Right renal cortex interstitium (tissue), 3 donors: ENCODE results near the gene SORBS1. TPM values are rescaled to one million over a fixed set of nuclear protein-coding genes. Genes with fewer than 3 reads are reported as not detected.

Experiments used
- DNase-seq, 3 donors: peaks; one replicate each; pipeline ENCODE4 v3.0.0-alpha.2; 2013; ENCODE audit warnings: low read depth in 3 of 3, low spot score in 2 of 3
- polyA plus RNA-seq, 3 donors: library from polyadenylated mRNA; unstranded; fragments of 120-200 nt; gene quantifications; one replicate each; pipeline ENCODE4 v1.2.1, GENCODE V29; 2013; ENCODE audit not compliant: insufficient read length in 3 of 3

SORBS1 gene
- 10 to 100 TPM; 26.1 to 27.9 (median 26.6) TPM for polyA plus RNA-seq

DNA sequence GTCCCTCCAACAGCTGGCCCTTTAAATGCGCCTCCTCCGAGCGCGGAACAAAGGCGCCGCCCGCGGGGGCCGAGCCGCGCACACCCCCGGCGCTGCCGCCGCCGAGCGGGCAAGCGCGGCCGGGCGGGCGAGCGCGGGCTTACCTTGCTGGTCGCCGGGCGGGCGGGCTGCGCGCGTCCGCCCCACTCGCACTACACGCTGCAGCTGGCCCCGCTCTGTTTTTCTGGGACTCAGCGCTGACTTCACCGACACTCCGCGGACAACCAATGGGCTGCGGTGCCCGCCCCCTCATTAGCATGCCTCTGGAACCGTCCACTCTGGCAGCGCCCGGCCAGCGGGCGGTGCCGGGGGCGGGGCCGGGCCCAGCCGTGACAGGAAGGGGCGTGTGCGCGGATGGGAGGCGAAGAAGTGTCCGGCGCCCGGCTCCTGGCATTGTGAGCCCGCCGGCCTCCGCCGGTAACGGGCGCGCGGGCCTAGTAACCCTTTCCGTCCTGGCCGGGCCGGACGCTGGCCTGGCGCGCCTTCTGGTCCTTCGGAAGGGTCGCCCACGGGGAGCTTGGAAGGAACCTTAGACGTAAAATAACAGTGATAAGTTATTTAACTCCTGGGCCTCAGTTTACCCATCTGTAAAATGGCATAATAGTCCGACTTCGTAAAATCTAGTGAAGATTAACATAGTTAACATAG, at the start of gene SORBS1:
Gene SORBS1, minus strand, starts transcription at position 195 of the 687 bp plus-strand sequence. CDS start 120,236 bp downstream, outside the sequence.
- DNase-seq = peak; percentile 82 to 94 (median 90)

DNA sequence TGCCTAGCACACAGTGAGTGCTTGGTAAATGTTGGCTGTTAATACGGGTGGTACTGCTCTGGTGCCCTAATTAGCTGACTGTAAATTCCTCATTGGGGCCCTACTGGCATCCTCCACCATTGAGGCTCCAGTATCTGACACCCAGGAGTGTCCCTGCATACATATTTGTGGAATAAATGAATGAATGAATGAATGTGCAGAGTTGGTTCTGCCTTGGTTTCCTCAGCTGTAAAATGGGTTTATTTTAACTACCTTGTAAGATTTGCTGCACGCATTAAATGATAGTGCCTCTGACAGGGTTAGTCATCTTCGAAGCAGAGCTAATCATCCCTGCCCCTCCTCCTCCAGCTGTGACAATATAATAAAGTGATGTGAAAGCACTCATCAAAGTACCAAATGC, 49.6 kb upstream of the SORBS1 start:
- no peak for DNase-seq

DNA sequence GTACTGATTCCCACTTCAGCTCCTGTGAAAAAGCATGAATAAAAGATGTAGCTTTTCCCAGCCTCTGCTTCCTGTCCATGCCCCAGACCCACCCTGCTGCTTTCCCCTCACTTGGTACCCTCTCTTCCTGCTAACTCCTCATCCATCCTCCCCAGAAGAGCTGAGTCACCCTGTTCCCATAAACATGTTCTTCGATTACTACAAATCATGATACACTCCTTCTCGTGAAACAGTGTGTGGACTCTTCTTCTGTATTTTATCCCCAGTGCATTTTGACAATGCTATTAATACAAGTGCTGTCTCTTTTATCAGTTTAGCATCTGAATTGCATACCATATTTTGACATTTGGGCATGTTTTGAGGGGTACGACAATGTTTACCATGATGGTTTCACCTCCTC, 45.8 kb upstream of the SORBS1 start:
- DNase-seq = no peak

DNA sequence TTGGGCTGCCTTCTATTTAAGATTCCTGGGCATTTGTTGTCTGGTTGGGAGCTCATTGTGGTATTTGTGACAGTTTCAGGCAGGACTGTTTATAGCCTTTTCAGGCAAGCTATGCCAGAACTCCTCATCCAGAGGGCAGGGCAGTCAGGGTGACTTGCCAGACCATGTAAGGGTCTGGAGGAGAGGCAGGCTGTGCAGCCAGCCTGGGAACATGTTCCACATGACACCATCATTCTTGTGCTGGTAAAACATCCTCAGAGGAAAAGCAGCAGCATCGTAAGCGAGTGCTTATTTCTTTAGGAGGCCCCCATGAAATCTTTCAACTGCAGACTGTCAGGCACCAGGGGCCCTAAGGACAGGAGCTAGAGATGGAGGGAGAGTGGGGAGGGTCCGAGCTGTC, 44.0 kb upstream of the SORBS1 start:
- DNase-seq = no peak

DNA sequence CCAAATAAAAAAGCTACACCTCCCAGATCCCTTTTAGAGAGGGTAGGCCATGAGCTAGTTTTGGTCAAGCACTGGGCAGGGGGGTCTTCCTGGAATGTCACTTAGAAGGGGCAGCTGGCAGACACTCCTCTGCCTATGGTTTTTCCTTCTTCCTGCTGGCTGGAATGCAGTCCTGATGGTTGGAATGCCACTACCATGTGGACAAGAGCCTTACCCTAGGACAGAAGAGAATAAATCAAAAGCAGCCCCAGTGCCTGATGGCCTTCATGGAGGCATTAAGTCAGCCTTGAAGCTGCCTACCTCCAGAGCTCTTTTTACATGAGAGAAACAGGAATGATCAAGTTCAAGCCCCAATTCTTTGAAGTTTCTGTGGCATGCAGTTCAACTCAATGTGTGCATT, 43.5 kb upstream of the SORBS1 start:
- no peak for DNase-seq

DNA sequence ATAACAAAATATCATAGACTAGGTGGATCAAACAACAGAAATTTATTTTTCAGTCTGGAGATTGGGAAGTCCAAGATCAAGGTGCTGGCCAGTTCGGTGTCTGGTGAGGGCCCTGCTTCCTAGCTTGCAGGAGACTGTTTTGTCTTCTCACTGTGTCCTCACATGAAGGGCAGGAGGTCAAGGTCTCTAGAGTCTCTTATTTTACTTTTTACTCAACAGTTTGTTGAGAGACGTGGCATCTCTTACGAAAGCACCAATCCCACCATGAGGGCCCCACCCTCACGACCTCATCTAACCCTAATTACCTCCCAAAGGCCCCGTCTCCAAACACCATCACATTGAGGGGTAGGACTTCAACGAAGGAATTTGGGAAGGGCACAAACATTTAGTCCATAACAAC, 41.2 kb upstream of the SORBS1 start:
- DNase-seq = no peak

DNA sequence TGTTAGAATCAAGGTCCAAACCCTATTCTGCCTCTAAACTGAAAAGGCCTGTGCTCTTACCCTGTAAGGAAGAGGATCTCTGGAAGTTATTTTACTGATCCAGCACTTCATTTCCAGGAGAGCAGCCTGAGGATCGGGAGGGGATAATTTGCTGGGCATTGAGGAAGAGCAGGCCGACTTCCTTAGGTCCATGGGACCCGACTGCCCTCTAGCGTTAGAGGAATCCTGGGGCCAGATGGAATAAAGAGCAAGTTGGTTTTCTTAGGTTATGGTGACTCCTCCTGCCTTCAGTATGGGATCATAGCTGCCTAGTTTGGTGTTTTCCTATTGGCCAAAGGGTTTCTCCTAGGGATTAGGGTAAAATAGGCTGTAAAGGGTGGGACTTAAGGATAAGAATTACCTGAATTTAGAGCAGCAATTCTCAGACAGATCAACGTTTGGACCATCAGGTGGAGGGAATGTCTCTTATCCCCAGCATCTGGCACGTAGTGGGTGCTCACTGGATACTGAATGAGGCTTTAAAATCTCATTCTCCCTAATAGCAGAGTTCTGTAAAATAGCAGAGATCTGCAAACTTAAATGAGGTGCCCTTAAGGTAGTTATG, 40.0 kb upstream of the SORBS1 start:
- DNase-seq = peak; percentile 76 to 91 (median 82)

DNA sequence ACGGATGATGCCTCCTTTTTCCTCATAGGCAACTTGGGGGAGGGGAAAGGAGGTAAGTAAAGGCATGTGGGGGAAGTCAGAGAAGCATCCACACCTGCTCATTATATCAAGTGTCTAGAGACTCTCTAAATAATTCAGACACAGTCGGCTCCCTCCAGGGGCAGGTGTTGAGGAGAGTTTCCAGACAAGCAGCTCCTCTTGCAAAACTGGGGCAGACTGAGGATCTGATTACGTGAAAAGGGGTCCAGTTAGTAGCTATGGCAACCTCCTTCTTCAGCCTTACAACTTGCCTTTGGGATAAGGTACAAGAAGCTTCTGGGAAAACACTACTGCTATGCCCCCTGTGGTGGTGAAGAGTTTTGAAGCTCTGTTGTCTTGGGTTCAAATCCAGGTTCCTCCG, 39.0 kb upstream of the SORBS1 start:
- no peak for DNase-seq

DNA sequence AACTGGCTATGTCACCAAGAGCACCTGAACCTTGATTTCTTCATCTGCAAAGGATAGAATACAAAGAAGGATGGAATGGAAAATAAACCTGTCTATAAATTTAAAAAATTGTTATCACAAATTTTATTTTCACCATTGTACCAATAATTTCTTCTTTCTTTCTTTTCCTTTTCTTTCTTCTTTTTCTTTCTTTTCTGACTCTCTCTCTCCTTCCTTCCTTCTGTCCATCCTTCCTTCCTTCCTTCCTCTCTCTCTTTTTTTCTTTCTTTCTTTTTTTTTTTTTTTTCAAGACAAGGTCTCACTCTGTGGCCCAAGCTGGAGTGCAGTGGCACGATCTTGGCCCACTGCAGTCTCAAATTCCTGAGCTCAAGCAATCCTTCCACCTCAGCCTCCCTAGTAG, 36.6 kb upstream of the SORBS1 start:
- no peak for DNase-seq

DNA sequence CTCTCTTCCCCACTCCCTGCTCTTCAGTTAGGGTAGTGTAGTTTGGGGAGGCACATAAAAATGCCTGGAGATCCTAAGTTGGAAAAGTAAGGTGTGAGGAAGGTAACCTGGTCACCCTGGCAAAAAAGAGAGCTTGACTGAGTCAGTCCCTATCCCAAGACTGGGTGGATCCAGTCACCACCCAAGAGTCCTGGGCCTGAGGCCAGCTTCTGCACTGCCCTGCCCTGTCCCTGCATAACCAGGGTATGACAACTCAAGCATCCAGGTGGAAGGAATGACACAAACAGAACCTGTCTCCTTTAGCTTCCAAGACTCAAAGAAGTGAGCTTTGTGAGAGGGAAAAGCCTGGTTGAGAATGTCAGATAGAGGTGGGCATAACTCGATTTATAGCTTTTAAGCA, 26.9 kb upstream of the SORBS1 start:
- DNase-seq = no peak

DNA sequence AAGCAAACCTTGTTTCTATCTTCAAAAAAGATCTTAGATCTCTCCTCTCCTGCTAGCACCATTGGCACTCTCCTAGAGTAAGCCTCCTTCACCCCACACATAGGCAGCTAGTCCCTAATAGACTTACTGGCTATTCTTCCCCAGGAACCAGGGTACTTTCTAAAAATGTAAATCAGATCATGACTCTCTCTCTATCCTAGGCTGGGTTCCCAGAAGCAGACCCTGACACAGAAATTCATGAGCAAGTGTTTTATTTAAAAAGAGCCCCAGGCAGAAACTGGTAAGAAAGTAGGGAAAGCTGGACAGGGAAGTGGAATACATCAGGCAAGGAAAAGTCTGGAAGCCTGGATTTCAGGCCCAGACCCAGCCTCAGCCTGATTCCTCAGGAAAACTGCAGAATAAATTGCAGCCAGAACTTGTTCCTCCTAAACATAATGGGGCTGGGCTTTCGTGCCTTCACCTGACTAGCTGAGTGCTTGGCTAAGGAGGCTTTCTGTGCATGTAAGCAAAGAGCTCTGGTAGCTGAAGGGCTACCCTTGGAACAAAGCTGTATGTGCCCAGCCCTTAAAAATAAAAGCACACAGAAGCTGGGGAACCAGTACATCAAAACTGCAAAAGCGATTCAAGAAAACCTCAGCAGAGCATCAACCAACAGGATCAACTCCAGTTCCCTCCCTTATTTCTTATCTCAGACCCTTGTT, 18.8 kb upstream of the SORBS1 start:
- no peak for DNase-seq

DNA sequence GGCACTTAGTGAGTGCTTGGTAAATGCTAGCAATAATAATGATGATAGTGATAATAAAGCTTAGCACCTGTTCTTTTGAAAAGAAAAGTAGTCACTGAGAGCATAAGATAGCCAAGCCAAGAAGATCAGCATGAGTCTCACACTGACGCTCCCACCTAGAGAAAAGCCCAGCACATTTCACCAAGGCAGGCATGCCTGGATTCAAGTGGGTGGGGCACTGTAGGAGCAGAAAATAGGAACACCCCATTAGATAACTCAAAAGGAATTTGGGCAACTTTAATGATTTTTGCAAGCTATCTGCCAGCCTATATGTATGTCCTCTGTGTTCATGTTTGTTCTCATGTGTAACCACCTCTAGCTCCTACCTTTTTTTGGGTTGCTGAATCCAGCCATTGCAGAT, 18.1 kb upstream of the SORBS1 start:
- no peak for DNase-seq

DNA sequence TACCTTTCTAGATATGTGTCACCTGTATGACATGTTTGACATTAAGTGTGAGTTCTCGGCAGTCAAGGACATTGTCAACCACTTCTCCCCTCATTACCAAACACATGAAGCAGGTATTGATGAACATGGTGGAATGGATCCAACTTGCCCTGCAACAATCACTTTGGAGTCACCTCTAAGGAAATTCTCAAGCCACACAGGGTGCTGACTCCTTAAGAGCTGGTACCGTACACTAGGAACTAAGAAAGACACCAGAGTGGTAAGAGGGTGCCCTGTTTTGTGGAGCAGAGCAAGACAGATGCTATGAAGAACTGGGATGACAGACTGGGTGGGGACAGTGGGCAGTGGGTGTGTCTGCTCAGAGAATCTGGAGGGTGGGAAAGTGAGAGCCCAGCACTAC, 17.4 kb upstream of the SORBS1 start:
- DNase-seq = no peak

DNA sequence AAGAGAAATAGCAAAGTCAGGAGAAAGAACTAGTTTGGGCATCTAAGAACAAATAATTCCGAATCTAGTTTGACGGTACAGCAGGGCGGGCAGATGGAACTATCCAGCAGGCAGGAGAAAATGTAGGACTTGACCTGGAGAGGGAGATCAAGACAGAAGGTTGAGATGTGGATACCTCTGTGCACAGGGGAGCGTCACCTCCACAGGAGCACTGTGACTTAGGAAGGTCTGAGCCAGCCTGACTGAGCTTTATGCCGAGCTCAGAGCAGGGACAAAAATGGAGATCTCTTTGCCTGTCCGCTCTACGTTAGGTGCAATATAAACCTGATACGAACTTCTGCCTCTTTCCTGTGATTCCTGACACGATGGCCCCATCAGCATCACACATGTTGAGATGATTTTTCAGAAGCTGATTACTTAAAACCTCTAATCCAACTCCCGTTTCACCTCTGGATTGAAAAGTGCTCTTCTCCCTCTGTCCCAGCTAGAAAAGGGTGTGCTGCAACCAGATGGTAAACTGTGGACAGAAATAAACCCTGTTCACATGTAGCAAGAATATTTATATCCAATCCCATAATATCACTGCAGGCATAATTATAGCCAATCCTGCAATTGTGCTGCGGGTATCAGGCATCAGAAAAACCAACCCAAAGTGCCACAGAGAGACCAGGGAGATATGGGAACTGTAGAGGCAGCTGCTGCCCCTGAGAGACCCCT, 13.6 kb upstream of the SORBS1 start:
- no peak for DNase-seq

DNA sequence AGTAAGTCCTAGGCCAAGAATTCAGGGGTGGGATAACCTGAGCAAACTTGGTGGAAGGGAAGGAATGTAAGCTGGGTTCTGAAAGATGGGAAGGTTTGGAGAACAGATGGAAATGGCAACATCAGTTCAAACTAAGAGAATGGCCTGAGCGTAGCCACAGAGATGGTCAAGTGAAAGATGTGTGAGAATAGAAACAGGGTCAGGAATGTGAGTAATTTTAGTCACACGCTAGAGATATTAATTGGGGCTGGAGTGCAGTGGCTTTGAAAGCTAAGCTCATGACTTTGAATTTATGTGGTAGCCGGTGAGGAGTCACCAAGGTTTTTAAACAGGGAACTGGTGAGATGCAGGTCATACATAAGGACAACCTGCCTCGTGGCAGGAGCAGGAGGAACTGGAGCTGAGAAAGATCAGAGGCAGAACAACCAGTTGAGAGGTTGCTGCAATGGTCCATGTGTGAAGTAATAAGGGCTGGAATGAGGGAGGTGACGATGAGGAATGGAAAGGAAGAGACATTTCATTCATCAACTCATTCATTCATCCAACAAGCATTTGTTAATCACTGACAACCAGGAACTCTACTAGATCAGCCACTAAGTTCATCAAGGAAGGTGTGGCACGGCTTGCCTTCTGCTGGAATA, 12.9 kb upstream of the SORBS1 start:
- DNase-seq = no peak

DNA sequence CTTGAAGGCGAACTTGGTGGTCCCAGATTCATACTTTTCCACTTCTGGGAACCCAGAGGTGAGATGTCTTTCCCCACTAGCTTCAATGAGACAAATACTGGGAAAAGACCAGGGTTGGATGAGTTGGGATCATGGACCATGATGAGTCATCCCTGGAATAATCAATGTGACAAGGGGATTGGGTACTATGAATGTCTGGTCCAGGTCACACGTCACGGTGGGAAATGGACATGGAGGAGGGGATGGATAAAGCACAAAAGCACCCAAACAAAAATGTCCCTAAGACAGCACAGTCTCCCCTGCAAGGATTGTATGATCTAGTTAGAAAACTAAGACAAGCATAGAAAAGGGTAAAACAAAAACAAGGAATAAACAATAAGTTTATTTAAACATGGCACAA, 12.4 kb upstream of the SORBS1 start:
- DNase-seq = no peak

DNA sequence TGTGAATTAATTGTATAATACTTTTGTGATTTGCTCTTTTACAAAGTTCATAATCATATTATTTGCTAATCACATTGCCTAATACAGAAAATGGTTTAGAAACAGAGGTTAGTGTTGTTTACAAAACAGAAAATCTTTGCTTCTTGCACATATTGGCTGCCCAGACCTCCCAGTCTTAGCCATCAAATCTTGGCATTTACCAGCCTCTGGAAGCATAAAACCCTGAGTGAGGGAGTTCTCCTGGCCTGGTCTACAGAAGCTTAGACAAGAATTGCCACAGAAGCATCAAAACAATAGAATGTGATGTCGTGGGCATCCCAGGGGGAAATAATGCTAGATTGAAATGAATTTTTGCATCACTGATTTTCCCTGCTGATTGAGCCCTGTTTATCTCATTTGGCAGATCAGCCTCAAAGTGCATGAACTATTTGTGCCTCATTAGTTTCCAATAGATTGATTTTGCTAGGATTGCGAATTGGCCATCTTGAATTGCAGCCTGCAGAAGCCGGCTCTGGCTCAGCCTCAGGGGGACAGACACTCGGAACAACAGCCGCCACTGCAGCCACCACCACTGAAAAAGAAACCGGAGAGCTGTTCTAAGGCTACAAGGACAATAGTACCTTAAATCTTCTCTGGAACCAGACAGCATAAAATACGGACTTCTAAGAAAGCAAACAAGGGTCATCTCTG, 11.1 kb upstream of the SORBS1 start:
- no peak for DNase-seq

DNA sequence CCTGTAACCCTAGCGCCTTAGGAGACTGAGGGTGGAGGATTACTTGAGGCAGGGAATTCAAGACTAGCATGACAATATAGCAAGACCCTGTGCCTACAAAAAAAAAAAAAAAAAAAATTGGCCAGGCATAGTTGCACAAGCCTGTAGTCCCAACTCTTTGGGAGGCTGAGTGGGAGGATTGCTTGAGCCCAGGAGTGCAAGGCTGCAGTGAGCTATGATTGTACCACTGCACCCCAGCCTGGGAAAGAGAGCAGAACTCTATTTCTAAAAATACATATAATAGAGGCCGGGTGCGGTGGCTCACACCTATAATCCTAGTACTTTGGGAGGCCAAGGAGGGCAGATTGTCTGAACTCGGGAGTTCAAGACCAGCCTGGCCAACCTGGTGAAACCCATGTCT, 10.2 kb upstream of the SORBS1 start:
- no peak for DNase-seq

DNA sequence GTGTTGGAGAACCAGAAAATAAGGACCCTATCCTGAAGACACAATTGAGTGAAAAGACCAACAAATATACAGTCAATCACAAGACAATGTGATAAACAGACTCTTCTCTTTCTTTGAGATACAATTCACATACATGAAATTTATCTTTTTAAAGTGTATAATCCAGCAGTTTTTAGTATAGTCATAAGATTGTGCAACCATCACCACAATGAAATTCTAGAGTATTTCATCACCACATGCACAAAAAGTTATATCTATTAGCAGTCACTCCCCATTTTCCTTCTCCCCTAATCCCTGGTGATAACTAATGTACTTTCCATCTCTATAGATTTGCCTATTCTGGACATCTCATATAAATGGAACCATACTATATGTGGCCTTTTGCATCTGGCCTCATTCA, 8.2 kb upstream of the SORBS1 start:
- DNase-seq = no peak

DNA sequence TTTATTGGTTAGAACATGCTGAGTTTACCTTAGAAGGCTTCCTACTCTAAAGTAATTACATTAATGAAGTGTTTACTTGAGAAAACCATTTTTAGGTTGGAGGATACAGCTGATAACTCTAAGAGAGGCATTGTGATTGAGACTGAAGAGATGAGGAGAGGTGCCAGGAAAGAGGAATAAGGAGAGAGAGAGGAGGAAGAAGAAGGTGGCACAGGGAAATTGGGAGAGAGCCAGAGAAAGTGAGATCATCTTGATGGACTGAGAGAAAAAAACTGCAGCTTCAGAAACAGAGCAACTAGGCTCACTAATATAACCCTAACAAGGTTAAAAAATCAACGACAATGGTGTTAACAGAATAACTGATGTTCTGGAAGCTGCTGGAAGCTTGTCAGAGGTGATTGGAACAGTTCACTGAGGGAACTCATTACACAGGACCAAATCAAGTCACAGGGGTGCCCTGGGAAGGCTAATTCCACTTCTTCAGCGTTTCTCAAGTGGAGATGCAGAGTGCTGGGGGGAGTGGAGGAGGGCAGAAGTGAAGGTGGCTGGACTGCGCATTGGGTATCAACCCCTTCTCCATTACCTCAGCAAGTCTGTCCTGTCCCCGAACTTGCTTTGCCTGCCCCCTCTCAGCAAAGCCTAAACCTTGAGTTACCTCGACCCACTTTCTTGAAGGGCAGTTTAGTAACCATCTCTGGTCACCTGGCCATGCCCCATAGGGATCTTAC, 6.9 kb upstream of the SORBS1 start:
- DNase-seq = no peak
